Suprapubic skin (tissue), 4 donors: ENCODE measurements around the gene PDE7B.

Source experiments
- CTCF ChIP-seq, 2 donors: fragments of 200-600 bp in 1 of 2; fragments of 450-650 bp in 1 of 2; sonication (generic) in 1 of 2; IDR thresholded peaks; one replicate each; pipeline ENCODE4 v1.5.1; 2016 to 2019; ENCODE audit warnings: antibody characterized with exemption in 2 of 2, mild to moderate bottlenecking in 1 of 2, moderate library complexity in 1 of 2
- POLR2A ChIP-seq, 2 donors: fragments of 450-650 bp; IDR thresholded peaks; one replicate each; pipeline ENCODE4 v1.6.1; 2017; ENCODE audit warnings: antibody characterized with exemption in 2 of 2, mild to moderate bottlenecking in 2 of 2, moderate library complexity in 2 of 2
- POLR2AphosphoS5 ChIP-seq, 3 donors: sonication (generic); formaldehyde crosslinking; IDR thresholded peaks; one replicate each; pipeline ENCODE4 v1.6.1; 2017; ENCODE audit warnings: antibody characterized with exemption in 3 of 3

- TF ChIP-seq POLR2AphosphoS5 (IDR thresholded peaks at IDR 0.05) = no peak
- TF ChIP-seq CTCF (IDR thresholded peaks at IDR 0.05) = no peak
- no peak for TF ChIP-seq POLR2A (IDR thresholded peaks at IDR 0.05)
Measured at GRCh38 chr6:135823851-135824250, 27.6 kb upstream of the PDE7B start.
